GM19467 (cell line): ENCODE measurements around the gene CORO2B.

Source experiments
- ATAC-seq: cut with Tn5 transposase; IDR thresholded peaks from one replicate; pipeline ENCODE4 v1.9.1; 2021; ENCODE audit warnings: mild to moderate bottlenecking, moderate library complexity; ENCODE audit not compliant: unreplicated experiment

The CORO2B gene, protein sequence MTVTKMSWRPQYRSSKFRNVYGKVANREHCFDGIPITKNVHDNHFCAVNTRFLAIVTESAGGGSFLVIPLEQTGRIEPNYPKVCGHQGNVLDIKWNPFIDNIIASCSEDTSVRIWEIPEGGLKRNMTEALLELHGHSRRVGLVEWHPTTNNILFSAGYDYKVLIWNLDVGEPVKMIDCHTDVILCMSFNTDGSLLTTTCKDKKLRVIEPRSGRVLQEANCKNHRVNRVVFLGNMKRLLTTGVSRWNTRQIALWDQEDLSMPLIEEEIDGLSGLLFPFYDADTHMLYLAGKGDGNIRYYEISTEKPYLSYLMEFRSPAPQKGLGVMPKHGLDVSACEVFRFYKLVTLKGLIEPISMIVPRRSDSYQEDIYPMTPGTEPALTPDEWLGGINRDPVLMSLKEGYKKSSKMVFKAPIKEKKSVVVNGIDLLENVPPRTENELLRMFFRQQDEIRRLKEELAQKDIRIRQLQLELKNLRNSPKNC

DNA sequence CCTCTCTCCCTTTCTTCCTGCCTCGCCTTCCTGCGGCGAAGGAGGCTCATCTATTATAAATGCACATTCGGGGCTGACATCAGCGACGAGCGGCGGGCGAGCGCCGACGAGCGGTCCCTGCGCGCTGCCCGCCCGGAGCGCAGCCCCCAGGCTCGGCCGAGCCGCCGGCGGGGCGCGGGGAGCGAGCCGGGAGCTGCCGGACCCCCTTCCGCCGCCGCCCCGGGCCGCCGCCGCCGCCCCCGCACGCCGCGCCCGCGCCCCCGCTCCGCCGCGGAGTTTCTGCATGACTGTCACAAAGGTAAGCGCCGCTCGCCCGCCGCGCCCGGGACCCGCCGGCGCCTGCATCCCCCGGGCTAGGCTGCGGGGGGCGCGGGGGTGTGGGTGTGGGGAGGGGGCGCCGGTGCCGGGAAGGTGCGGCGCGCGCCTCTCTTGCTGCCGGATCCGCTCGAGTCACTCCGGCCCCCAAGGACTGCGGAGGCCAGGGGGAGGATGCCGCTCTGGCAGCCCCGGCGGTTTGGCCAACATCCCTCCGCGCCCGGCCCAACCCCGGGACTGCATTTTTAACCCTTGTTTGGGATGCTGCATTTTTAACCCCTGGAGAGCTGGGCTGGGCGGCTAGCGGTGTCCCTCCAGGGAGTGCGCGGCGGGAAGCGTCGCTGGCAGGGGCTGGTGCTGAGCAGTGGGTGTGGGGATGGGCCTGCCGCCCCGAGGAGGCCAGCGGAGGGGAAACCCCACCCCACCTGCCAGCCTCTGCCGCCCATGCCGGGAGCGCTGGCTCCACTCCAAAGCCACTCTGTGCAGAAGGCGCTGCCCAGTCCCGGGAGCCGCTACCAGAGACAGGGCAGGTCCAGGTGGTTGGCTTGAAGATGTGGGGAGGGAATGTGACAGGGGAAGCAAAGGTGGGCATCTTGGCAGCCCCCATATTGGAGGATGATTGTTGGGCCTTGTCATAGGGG lies at the start of gene CORO2B:
Gene CORO2B (plus strand): TSS at position 14 of the 956 bp plus-strand sequence. CDS start 270 bp downstream, at position 284.
- ATAC-seq: no peak

DNA sequence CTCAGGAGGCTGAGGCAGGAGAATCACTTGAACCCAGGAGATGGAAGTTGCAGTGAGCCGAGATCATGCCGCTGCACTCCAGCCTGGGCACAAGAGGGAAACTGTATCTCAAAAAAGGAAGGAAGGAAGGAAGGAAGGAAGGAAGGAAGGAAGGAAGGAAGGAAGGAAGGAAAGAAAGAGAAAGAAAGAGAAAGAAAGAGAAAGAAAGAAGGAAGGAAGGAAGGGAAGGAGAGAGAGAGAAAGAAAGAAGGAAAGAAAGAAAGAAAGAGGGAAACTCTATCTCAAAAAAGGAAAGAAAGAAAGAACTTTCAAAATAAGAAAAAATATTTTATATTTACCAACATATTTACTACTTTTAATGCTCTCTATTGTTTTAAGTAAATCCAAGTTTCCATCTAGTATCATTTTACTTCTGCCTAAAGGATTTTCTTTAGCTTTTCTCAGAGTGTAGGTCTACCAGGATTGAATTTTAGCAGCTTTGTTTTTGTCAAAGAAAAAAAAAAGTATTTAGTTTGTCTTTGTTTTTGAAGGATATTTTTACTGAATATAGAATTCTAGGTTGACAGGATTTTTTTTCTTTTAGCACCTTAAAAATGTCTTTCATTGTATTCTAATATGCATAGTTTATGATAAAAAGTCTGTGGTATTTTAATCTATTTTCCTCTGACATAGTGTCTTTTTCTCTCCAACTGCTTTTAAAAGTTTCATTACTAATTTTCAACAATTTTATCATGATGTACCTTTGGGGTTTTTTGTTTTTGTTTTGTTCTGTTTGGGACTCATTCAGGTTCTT lies 47.2 kb upstream of the CORO2B start:
- no peak for ATAC-seq

DNA sequence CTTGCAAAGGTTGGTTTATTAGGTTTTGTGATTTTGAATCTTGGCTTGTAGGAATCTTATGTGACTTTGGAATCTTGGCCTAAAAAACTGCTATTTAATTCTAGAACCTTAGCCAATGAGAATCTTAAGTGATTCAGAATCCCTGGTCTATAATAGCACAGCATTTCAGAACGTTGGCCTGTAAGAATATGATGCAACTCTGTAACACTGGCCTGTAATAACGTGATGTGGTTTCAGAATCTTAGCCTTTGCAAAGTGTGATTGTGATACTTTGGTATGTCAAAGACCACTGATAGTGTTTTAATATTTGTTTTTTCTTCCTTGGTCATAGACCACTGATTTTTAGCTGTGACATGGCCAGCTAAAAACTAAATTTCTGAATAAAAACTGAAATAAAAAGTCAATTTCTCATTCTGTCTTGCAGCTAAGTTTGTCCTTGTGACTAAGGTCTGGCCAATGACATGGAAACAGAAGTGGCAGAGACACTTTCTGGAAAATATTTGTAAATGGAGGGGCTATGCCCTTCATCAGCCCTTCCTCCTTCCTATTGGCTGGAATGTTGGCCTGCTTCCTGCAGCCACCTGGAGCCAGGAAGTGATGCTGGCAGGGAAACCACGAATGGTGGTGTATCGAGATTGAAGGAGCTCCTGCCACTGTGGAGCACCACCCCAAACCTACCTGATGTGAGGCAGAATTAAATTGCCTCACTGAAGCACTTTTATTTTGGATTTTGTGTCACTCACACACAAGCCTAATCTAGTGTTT lies 42.3 kb upstream of the CORO2B start:
- ATAC-seq: no peak

DNA sequence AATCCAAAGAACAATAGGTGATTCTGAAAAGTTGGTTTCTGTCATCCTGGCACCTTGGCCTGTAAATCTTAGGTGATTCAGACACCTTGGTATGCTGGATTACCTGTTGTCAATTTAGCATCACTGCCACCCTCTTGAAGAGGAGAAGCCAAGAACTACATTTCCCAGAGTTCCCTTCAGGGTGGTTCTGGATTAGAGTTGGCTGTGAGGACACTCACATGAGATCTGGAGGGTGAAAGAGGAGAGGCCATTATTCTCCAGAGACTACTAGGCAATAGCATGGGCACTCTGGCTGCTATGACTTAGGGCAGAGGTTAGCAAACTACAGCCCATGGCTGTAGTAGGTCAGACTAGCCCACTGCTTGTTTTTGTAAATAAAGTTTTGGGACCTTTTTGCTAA lies 41.7 kb upstream of the CORO2B start:
- no peak for ATAC-seq

DNA sequence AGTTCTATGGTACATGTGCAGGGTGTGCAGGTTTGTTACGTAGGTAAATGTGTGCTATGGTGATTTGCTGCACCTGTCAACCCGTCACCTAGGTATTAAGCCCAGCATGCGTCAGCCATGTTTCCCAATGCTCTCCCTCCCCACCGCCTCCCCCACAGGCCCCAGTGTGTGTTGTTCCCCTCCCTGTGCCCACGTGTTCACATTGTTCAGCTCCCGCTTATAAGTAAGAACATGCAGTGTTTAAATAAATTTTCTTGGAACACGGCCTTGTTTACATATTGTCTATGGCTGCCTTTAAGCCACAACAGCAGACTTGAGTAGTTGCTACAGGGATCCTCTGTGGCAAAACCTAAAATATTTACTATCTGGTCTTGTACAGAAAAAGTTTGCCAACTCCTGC lies 41.3 kb upstream of the CORO2B start:
- no peak for ATAC-seq

DNA sequence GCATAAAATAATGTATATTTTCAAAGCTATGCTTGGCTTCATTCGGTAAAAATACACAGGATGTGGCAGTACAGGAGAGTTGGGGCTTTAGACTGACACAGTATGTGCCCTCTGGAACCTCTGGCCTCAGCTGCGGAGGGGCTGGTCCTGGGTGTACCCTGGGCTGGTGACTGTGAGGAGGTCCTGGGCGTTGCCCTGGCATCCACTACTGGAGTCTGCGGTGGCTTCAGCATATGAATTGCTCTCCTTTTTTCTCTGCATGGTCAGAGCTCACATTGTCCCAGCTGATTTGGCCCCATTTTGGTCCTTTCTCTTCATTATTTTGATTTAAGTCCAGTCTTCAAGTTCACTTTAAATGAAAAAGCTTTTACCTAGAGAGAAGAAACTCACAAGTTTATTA lies 40.5 kb upstream of the CORO2B start:
- no peak for ATAC-seq

DNA sequence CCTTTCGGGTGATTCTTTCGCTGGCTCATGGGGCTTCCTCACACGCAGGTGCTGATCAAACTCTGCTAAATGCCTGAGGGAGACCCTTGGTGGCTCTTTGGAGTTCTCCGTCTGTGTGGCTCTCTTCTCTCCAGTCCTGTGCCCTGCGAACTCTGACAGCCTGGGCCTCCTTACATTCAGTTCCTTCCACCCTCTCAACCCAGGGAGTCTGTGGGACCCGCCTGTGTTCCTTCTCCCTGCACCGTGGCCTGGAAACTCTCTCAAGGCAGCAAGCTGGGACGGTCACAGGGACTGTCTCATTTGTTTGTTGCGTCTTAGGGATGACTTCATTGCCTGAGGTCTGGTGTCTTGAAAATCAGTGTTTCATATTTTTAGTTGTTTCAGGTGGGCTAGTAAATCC lies 37.0 kb upstream of the CORO2B start:
- ATAC-seq: no peak

DNA sequence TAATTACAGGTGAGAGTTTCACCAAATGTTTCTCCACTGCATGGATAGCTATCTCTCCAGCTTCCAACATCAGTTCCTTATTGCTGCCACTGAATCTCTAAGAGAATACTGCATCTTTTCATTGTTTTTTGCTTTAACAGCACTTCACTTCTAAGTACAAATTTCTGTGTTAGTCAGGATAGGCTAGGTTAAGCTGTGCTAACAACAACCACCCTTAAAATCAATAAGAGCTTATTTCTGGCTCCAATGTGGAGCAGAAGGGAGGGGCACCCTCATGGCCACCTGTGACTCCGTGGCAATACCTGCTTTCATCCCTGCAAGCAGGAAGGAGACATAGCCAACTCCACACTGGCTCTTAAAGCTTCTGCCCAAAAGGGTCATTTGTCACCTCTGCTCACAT lies 36.4 kb upstream of the CORO2B start:
- no peak for ATAC-seq

DNA sequence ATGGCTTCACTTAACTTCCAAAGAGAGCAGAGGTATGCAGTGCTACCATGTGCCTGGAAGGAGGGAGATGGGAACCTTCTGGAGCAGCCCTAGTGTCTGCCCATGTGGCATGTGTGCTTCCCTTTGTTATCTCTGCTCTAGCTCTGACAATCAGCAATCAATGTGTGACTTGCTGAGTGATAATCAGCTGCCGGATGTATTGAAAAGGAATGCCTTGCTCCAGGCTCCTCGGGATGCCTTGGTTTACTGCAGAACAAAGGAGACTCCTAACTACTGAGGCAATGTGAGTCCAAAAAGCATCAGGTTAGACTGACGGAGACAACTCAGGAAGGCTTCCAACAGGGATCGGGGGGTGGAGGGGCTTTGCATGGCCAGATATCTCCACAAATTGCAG lies 36.0 kb upstream of the CORO2B start:
- ATAC-seq: no peak

DNA sequence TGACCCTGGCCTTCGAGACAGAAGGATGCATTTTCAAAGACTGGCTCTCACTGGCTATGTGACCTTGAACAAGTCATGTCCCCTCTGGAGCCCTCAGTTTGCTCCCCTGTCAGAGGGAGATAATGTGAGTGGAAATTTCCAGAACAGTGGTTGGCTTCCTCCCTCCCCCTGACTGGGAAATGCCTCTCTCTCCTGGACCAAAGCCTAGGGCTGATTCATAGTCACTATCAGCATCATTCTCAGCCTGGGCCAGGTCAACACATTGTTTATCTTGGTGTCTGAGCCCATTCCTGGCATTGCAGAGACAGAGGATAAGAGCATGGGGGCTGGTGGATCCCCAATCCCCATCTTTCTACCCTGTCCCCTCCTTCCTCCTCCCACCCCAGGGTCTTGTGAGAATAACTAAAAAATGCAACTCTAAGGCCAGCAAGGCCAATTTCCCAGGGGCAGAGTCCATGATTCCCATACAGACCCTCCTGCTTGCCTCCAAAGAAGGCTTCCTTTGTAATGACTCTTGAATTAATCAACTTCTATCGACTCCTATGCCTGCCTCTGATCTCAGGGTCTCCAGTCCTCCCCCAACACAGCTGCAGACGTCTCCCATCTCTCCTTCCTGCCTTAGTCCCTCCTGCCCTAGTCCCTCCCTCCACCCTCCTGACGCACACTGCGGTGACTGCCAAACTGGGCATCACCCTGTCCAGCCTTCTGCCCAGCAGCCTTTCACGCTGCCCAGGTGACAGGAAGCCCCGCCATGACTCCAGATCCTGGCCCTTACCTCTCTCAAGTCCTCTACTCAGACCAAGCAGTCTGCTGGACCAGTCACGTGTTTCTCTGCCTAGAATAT lies 35.4 kb upstream of the CORO2B start:
- ATAC-seq: no peak

DNA sequence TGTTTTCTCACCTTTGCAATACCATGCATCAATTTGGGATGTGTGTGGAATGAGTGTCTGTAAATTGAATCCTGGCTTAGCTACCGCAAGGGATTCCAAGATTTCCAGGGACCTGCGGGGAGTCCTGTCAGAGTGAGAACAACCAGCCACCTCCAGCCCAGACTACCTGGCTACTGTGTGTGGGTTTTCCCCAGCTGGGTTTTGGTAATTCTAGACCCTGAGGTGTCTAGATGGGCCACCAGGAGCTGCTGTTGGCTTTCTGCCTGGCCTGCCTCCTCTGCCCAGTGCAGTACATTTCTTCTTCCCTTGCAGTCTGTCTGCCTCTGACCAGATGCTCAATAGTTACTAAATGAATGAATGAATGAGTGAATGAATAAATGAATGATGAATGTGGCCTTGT lies 32.5 kb upstream of the CORO2B start:
- no peak for ATAC-seq

DNA sequence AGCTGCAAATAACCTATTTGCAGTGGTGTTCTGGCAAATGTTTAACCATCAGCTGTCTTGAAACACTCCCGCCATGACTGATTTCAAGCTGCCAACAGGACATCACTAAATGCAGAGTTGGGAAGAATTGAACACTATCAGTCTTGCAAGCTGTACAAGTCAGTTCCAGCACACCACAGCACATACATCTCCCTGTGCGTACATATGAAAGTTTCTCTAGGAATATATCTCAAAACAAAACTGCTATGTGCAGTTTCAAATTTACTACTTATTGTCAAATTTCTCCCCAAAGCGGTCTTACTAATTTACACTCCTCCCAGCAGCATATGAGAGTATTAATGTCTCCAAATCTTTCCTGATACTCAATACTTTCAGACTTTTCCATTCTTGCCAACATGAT lies 30.4 kb upstream of the CORO2B start:
- no peak for ATAC-seq

DNA sequence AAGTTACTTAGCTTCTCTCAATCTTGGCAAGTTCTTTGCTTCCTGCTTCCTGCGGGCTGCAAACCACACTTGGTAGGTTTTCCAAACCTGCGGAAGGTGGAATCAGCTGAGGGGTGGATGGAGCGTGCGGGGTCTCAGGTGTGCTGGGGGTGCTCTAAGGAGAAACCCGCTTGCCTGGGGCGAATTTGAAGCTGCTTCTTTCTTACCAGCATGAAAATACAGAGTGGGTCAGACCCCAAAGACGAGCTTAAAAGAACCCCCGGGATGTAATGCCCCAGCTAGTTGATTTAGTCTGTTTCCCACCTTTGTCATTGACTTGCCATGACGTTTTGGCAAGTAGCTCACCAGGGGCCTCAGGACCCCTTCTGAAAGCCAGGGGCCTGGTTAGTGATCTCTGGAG lies 28.8 kb upstream of the CORO2B start:
- no peak for ATAC-seq

DNA sequence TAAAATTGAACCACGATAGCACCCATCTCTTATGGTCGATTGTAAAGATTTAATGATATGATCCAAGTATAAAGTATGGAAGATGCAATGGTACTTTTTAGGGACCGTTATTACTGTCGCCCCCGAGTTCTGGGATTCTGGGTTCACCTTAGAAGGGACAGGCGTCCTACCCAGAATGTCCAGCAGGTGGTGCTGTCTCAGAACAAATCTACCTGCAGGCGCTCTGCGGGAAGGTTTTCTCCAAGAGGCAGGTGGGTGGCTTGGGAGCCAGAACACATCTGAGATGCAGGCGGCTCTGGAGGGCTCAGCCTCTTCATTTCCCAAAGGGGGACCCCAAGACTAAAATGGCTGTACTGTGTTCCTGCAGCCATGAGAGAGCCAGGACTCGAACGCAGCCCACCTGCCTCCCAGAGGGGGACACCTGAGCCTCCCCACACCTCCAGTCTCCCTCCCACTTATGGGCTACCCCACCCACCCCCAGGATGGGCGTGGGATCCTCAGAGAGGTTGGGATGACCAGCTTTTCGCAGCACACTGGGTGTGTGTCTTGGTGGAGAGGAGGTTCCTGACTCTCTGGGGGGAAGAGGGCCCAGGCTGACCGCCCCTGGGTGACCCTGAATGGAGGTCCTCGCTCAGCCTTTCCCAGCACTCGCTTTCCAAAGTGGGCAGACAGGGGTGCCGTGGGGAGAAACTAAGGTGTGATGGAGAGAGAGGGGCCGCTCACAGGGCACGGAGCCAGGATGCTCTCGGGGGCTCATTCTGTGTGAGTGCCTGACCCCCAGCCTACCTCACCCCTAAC lies 28.1 kb upstream of the CORO2B start:
- no peak for ATAC-seq

DNA sequence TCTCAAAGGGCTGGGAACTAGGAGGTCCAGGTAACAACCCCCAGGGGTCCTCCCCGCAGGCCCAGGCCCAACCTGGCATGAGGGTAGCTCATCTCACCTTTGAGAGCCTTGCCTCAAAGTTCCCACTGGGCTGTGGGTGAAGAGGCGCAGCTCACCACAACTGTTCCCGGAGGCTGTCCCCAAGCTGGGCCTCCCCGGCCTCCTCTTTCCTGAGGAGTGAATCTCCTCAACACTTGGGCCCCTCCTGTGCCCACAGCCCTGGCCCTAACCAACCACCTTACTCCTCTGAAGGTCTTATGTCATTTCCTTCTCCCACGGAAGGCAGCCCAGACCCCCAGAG lies 27.5 kb upstream of the CORO2B start:
- ATAC-seq: no peak

DNA sequence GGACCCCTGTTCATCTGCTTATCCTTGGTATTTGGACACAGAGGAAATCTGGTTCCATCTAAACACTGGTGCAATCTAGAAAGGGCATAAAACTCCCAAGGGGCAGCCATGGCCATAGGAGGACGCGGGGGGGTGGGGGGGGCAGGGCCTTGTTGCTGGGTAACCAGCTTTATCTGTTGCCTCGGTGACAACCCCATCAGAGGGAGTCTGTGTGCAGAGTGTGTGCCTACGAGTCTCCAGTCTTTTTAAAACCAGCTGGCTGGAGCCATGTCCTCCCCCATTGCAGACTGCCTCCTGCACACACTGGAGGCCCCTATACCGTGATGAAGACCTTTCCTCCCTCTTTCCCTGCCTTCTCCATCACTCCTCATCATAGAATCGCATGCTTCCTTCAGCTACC lies 26.4 kb upstream of the CORO2B start:
- no peak for ATAC-seq

DNA sequence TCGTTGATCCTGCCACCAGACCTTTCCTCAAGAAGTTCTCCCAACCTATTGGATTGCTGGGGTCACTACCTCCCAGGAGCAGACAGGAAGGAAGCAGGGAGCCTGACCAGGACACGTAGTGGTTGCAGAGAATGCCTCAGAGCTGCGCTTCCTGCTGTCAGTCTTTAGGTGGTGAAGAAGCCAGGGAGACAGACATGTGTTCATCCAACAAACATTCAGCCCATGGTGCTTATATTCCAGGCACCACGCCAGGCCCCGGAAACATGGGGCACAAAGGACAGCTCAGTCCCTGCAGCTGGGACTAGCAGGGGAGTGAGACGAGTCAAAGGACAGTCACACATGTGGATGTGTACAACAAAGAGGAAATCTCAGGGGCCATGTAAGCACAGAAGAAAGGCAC lies 26.0 kb upstream of the CORO2B start:
- no peak for ATAC-seq

DNA sequence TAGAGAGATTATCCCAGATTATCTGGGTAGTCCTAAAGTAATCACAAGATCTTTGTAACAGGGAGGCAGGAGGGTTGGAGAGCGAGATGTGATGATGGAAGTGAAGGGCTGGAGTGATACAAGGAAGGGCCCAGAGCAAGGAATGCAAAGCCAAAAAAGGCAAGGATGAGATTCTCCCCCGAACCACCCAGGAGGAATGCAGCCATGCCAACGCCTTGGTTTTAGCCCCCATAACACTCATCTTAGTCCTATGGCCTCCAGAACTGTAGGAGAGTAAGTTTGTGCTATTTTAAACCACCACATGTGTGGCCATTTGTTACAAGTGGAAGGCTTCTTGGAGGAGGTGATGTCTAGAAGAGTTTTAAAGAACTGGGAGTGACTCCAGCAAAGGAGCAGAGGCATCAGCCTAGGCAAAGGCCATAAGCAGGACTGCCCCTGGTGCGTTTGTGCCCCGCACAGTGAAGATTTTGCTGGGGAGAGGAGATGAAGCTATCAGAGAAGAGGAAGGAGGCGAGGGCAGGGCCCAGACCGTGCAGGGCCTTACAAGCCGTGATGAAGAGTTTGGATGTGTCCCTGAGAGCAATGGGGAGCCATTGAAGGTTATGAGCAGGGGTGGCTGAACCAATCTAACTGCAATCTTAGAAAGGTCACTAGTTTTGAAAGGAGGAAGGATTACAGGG lies 25.3 kb upstream of the CORO2B start:
- ATAC-seq: no peak
